Right forelimb (tissue), 1 donor: Measurements from ENCODE around the gene PNPT1.
"Not testable (repeated sequence)": the region's sequence is repeated elsewhere in the genome, so short reads cannot be mapped to it uniquely, and the experiment has no call there.

ENCODE experiments used
- DNase-seq: peaks from one replicate; pipeline ENCODE4 v3.0.0-alpha.2; 2018

The PNPT1 gene

GRCh38 chr2:55693181-55694125 is at the start of gene PNPT1:
Gene PNPT1, minus strand, starts transcription at chr2:55693844. Its CDS starts 21 bp downstream, at chr2:55693823.
- DNase-seq = peak; percentile 95

- no peak for DNase-seq
Measured at GRCh38 chr2:55742996-55743395, 49.4 kb upstream of the PNPT1 start.

- DNase-seq = not testable (repeated sequence)
Measured at GRCh38 chr2:55736019-55736536, 42.4 kb upstream of the PNPT1 start.

GRCh38 chr2:55734726-55735125 is 41.1 kb upstream of the PNPT1 start:
- DNase-seq = no peak

- no peak for DNase-seq
Measured at GRCh38 chr2:55733335-55733734, 39.7 kb upstream of the PNPT1 start.

- no peak for DNase-seq
Measured at GRCh38 chr2:55732854-55733253, 39.2 kb upstream of the PNPT1 start.

- DNase-seq = no peak
Measured at GRCh38 chr2:55729136-55729685, 35.6 kb upstream of the PNPT1 start.

GRCh38 chr2:55721596-55722215 is 28.1 kb upstream of the PNPT1 start:
- DNase-seq = no peak

- DNase-seq = no peak
Measured at GRCh38 chr2:55720417-55720816, 26.8 kb upstream of the PNPT1 start.

GRCh38 chr2:55719852-55720251 is 26.2 kb upstream of the PNPT1 start:
- DNase-seq = no peak

GRCh38 chr2:55718165-55719008 is 24.7 kb upstream of the PNPT1 start:
- peak; percentile 53 for DNase-seq

GRCh38 chr2:55715626-55716025 is 22.0 kb upstream of the PNPT1 start:
- no peak for DNase-seq

- not testable (repeated sequence) for DNase-seq
Measured at GRCh38 chr2:55715178-55715577, 21.5 kb upstream of the PNPT1 start.

GRCh38 chr2:55712477-55713060 is 18.9 kb upstream of the PNPT1 start:
- no peak for DNase-seq

- DNase-seq = no peak
Measured at GRCh38 chr2:55710025-55710424, 16.4 kb upstream of the PNPT1 start.

GRCh38 chr2:55707751-55708150 is 14.1 kb upstream of the PNPT1 start:
- no peak for DNase-seq

- DNase-seq = not testable (repeated sequence)
Measured at GRCh38 chr2:55706258-55706657, 12.6 kb upstream of the PNPT1 start.

GRCh38 chr2:55705027-55705653 is 11.5 kb upstream of the PNPT1 start:
- DNase-seq = no peak

- DNase-seq = no peak
Measured at GRCh38 chr2:55703350-55703749, 9.7 kb upstream of the PNPT1 start.

- not testable (repeated sequence) for DNase-seq
Measured at GRCh38 chr2:55692740-55693139, 904 bp downstream of the PNPT1 start.

GRCh38 chr2:55672630-55673029 is 21.0 kb downstream of the PNPT1 start:
- DNase-seq = no peak

- DNase-seq = no peak
Measured at GRCh38 chr2:55668956-55669355, 24.7 kb downstream of the PNPT1 start.
